CD4-positive, alpha-beta T cell (primary cell): ENCODE data around the gene MICAL2. TPM values are rescaled to one million over a fixed set of nuclear protein-coding genes. Genes with fewer than 3 reads are reported as not detected.
A peak's percentile ranks its signal among the peaks of the same experiment; 100 is the strongest.

Experiments used
- ATAC-seq: fragments of 200-7000 bp; cut with Tn5 transposase; one replicate; pipeline ENCODE4 v1.10.0; 2022; ENCODE audit warnings: mild to moderate bottlenecking; ENCODE audit not compliant: poor library complexity
- CTCF ChIA-PET: fragments of 350-600 bp; sonication (Branson Sonifier 250); formaldehyde crosslinking; loops from one replicate; lab custom pipeline; 2021; ENCODE audit warnings: antibody characterized with exemption, inconsistent platforms; lab: Charles Lee
- POLR2A ChIA-PET: fragments of 350-600 bp; sonication (Branson Sonifier 250); formaldehyde crosslinking; loops from one replicate; lab custom pipeline; 2021; ENCODE audit warnings: antibody characterized with exemption, inconsistent platforms; lab: Charles Lee
- DNase-seq, 14 experiments: peaks; one replicate each; pipeline ENCODE4 v3.0.0-alpha.2; 2013 to 2020; ENCODE audit warnings: mixed read lengths in 2 of 14
- H3K27ac ChIP-seq, 2 donors: one replicate each; pipeline versions ENCODE4 v1.5.1 to v1.7.0; 2013; ENCODE audit warnings: low read length in 2 of 2, low read depth in 1 of 2, mild to moderate bottlenecking in 1 of 2
- H3K27me3 ChIP-seq, 2 experiments: 1 replicate in 1 of 2; 2 replicates in 1 of 2; pipeline versions ENCODE4 v1.6.1 to v1.7.0; 2013; ENCODE audit warnings: low read length in 2 of 2, control low read depth in 1 of 2, mild to moderate bottlenecking in 1 of 2, moderate library complexity in 1 of 2; ENCODE audit not compliant: insufficient read depth in 2 of 2, control insufficient read depth in 1 of 2
- H3K36me3 ChIP-seq: one replicate; pipeline ENCODE4 v1.6.1; 2013; ENCODE audit warnings: low read length, control low read depth; ENCODE audit not compliant: insufficient read depth
- H3K4me1 ChIP-seq: one replicate; pipeline ENCODE4 v1.6.1; 2013; ENCODE audit warnings: low read length, control low read depth; ENCODE audit not compliant: insufficient read depth
- H3K4me3 ChIP-seq: one replicate; pipeline ENCODE4 v1.5.1; 2013; ENCODE audit warnings: mild to moderate bottlenecking, low read length, moderate library complexity
- H3K9me3 ChIP-seq, 2 experiments: 1 replicate in 1 of 2; 2 replicates in 1 of 2; pipeline versions ENCODE4 v1.6.1 to v1.7.0; 2013; ENCODE audit warnings: low read length in 2 of 2, mild to moderate bottlenecking in 2 of 2, control low read depth in 1 of 2, moderate library complexity in 1 of 2; ENCODE audit not compliant: control insufficient read depth in 1 of 2, insufficient read depth in 1 of 2
- H3K27ac Mint-ChIP-seq: one replicate; pipeline ENCODE4 v1.8.0; 2020; ENCODE audit warnings: mixed read lengths
- H3K27me3 Mint-ChIP-seq: one replicate; pipeline ENCODE4 v1.8.0; 2021; ENCODE audit warnings: mixed read lengths
- H3K36me3 Mint-ChIP-seq: one replicate; pipeline ENCODE4 v1.8.0; 2021; ENCODE audit warnings: low read depth, mixed read lengths
- H3K4me1 Mint-ChIP-seq: one replicate; pipeline ENCODE4 v1.8.0; 2021; ENCODE audit warnings: low read depth, mixed read lengths
- H3K4me3 Mint-ChIP-seq: one replicate; pipeline ENCODE4 v1.8.0; 2020; ENCODE audit warnings: mild to moderate bottlenecking, mixed read lengths
- H3K9me3 Mint-ChIP-seq: one replicate; pipeline ENCODE4 v1.8.0; 2020; ENCODE audit warnings: mixed read lengths
- CTCF ChIP-seq: fragments of 200-600 bp; IDR thresholded peaks from one replicate; pipeline ENCODE4 v1.8.0; 2022; ENCODE audit warnings: antibody characterized with exemption, mild to moderate bottlenecking
- intact Hi-C, 2 experiments: fragments of 100-400 bp; cut with DNase I in 1 of 2; cut with micrococcal nuclease in 1 of 2; formaldehyde crosslinking; loops; one replicate each; pipeline versions ENCODE4 v1.15.1 to v1.9.0; 2023 to 2025; cut with DNase I, micrococcal nuclease
- total RNA-seq, 174 experiments: library from RNA in 2 of 174; stranded (reverse) in 2 of 174; gene quantifications; one replicate each; pipeline ENCODE4 v1.2.3 and lab custom pipeline; 2021 to 2026

The MICAL2 gene
- total RNA-seq, 2 experiments from 2014 or later: 12.8 to 14.1 TPM

- ATAC-seq (no peak), DNase-seq (no peak)
- H3K36me3 Mint-ChIP-seq: no peaks in the 10 kb centered on the region
- Histone ChIP-seq H3K27me3 (no peaks in the 10 kb centered on the region), H3K27ac (no peak overlapping the region), H3K4me1 (no peaks in the 10 kb centered on the region), H3K4me3 (no peak overlapping the region), H3K36me3 (no peaks in the 10 kb centered on the region), H3K9me3 (no peaks in the 10 kb centered on the region)
- no peaks in the 10 kb centered on the region for H3K4me1 Mint-ChIP-seq
- H3K9me3 Mint-ChIP-seq: no peaks in the 10 kb centered on the region
- POLR2A ChIA-PET: interaction anchor here (2.0 kb wide), 1 partner anchor 46 kb away, joined by 5 read pairs; no protein-coding TSS in a partner anchor
- no peak for TF ChIP-seq CTCF
- H3K27me3 Mint-ChIP-seq: no peaks in the 10 kb centered on the region
- CTCF ChIA-PET: interaction anchor here (1.3 to 4.2 kb wide), 5 partner anchors 19 to 238 kb away, joined by 3 to 34 read pairs (median 16); no protein-coding TSS in a partner anchor
- no peak overlapping the region for H3K4me3 Mint-ChIP-seq
- H3K27ac Mint-ChIP-seq: no peak overlapping the region
- intact Hi-C loops: loop anchor here in 1 of 2 experiments (1.0 to 10.0 kb wide), 4 partner anchors 235 to 1348 kb away; no protein-coding TSS in a partner anchor
Measured at GRCh38 chr11:12282676-12283075, 172.3 kb downstream of the MICAL2 start.

GRCh38 chr11:12284316-12285050 is 174.1 kb downstream of the MICAL2 start:
- no peaks in the 10 kb centered on the region for H3K27me3 ChIP-seq
- intact Hi-C loops: loop anchor here in 1 of 2 experiments (5.0 to 10.0 kb wide), 3 partner anchors 352 to 1350 kb away; no protein-coding TSS in a partner anchor
- CTCF ChIA-PET: interaction anchor here (1.5 to 4.2 kb wide), 3 partner anchors 232 to 240 kb away, joined by 3 to 34 read pairs (median 5); no protein-coding TSS in a partner anchor
- Mint-ChIP-seq H3K27ac (no peak overlapping the region), H3K27me3 (no peaks in the 10 kb centered on the region), H3K9me3 (no peaks in the 10 kb centered on the region), H3K36me3 (no peaks in the 10 kb centered on the region), H3K4me1 (no peaks in the 10 kb centered on the region), H3K4me3 (no peak overlapping the region)
- no peak overlapping the region for H3K27ac ChIP-seq
- no peak for TF ChIP-seq CTCF
- no peaks in the 10 kb centered on the region for H3K4me1 ChIP-seq
- ATAC-seq: no peak
- DNase-seq: peak in 1 of 14 experiments; percentile 2
- POLR2A ChIA-PET: no interaction called here
- no peak overlapping the region for H3K4me3 ChIP-seq
- no peaks in the 10 kb centered on the region for H3K36me3 ChIP-seq
- no peaks in the 10 kb centered on the region for H3K9me3 ChIP-seq

GRCh38 chr11:12285106-12285505 is 174.7 kb downstream of the MICAL2 start:
- peak in 1 of 14 experiments; percentile 4 for DNase-seq
- TF ChIP-seq CTCF: no peak

More at GRCh38 chr11:12285106-12285505, 174.7 kb downstream of the MICAL2 start:
- no peaks in the 10 kb centered on the region for H3K27me3 Mint-ChIP-seq
- Histone ChIP-seq H3K4me1 (peaks cover 5% of the 10 kb centered on the region), H3K36me3 (no peaks in the 10 kb centered on the region), H3K4me3 (no peak overlapping the region), H3K9me3 (no peaks in the 10 kb centered on the region), H3K27ac (no peak overlapping the region), H3K27me3 (no peaks in the 10 kb centered on the region)
- no peak overlapping the region for H3K4me3 Mint-ChIP-seq
- no peaks in the 10 kb centered on the region for H3K9me3 Mint-ChIP-seq
- no peak for ATAC-seq
- ChIA-PET CTCF (interaction anchor here (1.8 to 4.2 kb wide), 2 partner anchors 233 to 240 kb away, joined by 5 to 34 read pairs; no protein-coding TSS in a partner anchor), POLR2A (no interaction called here)
- no peaks in the 10 kb centered on the region for H3K36me3 Mint-ChIP-seq
- intact Hi-C loops: loop anchor here in 1 of 2 experiments (10.0 kb wide), 2 partner anchors 1260 to 1350 kb away; no protein-coding TSS in a partner anchor
- H3K4me1 Mint-ChIP-seq: peaks cover 3% of the 10 kb centered on the region
- no peak overlapping the region for H3K27ac Mint-ChIP-seq
